ENCODE results near the gene SMC1B.
A peak's percentile ranks its signal among the peaks of the same experiment; 100 is the strongest.
"Not testable (repeated sequence)": the region's sequence is repeated elsewhere in the genome, so short reads cannot be mapped to it uniquely, and the experiment has no call there.

Gene SMC1B, protein sequence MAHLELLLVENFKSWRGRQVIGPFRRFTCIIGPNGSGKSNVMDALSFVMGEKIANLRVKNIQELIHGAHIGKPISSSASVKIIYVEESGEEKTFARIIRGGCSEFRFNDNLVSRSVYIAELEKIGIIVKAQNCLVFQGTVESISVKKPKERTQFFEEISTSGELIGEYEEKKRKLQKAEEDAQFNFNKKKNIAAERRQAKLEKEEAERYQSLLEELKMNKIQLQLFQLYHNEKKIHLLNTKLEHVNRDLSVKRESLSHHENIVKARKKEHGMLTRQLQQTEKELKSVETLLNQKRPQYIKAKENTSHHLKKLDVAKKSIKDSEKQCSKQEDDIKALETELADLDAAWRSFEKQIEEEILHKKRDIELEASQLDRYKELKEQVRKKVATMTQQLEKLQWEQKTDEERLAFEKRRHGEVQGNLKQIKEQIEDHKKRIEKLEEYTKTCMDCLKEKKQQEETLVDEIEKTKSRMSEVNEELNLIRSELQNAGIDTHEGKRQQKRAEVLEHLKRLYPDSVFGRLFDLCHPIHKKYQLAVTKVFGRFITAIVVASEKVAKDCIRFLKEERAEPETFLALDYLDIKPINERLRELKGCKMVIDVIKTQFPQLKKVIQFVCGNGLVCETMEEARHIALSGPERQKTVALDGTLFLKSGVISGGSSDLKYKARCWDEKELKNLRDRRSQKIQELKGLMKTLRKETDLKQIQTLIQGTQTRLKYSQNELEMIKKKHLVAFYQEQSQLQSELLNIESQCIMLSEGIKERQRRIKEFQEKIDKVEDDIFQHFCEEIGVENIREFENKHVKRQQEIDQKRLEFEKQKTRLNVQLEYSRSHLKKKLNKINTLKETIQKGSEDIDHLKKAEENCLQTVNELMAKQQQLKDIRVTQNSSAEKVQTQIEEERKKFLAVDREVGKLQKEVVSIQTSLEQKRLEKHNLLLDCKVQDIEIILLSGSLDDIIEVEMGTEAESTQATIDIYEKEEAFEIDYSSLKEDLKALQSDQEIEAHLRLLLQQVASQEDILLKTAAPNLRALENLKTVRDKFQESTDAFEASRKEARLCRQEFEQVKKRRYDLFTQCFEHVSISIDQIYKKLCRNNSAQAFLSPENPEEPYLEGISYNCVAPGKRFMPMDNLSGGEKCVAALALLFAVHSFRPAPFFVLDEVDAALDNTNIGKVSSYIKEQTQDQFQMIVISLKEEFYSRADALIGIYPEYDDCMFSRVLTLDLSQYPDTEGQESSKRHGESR

DNA sequence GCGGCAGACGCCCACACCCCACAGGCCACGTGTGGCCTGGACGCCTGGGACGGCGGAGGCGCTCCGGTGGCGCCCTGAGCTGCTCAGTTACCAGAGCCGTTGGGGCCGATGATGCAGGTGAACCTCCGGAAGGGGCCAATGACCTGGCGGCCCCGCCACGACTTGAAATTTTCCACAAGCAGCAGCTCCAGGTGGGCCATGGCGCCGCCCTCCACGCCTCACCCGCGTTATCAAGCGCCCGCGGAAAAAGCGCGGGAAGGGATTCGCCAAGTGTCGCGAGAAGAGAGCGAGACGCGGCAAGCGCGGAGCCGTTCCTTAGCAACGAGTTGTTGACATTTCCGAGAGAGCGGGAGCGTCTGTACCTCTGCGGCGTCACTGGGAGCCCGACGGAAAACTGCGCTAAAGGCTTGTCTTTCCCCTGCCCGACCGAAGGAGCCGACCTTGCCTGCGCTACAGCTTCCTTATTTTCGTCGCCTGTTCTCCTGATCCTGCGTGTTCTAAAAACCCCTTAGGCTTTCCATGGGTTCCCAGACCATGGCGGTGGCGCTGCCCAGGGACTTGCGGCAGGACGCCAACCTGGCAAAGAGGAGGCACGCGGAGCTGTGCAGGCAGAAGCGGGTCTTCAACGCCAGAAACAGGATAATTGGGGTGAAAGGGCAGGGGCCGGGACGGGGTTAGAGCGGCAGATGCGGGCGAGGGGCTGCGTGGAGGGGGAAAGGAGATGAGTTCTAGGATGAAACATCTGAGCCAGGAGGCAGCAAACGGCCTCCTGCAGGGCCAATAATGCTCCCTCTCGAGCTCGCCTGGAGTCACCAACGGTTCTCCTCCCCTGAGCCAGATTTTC is at the start of gene SMC1B, which contains the start of gene RIBC2:
Gene SMC1B, minus strand, starts transcription at position 232 of the 844 bp plus-strand sequence. Its CDS starts 32 bp downstream, at position 200.
Gene RIBC2, plus strand, starts transcription at position 326 of the 844 bp plus-strand sequence. Its CDS starts 194 bp downstream, at position 520.
- peak; percentile 51 for DNase-seq

DNA sequence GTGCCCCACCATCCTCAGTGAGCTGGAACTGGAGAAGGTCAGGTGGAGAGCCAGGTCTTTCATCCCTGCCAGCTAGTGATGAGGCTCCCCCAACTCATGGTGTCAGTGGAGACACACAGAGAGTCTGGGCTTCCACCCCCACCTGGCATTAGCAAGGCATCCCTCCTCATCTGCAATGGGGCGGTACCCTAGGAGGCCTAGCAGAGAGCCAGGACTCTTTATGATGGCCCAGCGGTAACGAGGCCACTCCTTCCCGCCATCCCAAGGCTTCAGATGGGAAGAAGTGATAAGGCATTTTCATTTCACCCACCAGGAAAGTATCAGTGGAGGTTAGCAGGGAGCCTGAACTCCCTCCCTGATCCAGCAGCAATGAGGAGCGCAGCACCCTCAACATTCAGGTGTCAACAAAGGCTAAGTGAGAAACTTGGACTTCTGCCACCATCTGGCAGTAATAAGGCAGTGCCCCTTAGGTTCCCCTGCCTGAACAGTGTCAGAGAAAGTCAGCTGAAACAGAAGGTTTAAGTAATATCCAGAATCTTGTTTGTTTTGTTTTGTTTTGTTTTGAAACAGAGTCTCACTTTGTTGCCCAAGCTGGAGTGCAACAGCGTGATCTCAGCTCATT is 48.7 kb upstream of the SMC1B start:
- no peak for DNase-seq

DNA sequence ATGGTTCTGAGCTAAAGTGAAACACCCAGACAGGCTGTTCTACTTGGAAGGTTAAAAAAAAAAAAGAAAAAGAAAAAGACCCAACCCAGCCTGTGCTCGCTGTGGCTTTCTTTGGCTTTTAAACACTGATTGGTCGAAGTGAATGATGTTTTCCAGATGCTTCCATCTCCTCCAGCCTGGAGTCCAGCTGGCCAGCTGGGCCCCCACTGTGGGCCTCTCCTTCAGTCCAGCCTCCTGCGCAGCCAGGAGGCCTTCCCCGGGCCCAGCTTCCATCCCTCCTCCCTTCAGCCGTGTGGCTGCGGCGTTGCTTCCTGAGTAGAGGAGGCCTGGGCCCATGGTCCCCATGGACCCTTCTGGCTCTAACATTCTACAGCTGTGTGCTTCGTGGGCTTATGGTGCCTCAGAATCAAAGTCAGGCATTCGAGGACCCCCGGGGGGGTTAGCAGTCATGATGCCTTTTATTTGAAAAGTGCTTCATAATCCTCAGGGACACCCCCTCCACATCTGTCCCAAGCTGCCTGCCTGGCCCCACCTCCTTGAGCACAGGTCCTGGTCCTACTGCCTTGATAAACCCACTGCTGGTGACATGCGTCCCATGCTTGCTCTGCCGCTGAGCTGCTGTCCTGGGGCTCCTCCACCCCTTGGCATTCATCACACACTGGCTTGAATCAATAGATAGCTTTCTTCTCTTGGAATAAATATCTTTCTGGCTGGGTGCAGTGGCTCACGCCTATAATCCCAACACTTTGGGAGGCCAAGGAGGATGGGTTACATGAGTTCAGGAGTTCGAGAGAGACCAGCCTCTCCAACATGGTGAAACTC is 47.1 kb upstream of the SMC1B start:
- DNase-seq = no peak

DNA sequence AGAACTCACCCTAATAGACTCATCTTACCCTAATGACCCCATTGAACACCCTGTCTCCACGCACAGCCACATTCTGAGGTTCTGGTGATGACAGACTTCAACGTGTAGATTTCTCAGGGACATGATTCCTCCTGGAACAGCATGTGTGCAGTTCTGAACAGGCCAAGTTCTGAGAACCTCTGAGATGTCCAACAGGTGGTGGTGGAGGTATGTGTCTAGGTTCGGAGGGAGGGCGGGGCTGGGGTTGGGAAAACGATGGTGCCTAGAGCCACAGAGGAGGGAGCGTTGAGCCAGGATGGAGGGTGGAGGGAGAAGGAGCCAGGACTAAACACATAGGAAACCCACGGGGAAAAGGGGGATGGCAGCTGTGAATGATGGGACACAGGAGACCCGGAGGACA is 45.8 kb upstream of the SMC1B start:
- DNase-seq = no peak

DNA sequence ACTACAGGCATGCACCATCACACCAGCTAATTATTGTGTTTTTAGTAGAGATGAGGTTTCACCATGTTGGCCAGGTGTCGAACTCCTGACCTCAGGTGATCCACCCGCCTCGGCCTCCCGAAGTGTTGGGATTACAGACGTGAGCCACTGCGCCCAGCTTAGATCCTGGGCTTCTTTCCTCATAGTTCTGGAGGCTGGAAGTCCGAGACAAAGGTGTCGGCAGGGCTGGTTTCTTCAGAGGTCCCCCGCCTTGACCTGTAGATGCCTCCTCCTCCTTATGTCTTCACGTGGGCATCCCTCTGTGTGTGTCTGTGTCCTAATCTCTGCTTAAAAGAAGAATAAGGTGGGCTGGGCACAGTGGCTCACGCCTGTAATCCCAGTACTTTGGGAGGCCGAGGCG is 45.1 kb upstream of the SMC1B start:
- no peak for DNase-seq

DNA sequence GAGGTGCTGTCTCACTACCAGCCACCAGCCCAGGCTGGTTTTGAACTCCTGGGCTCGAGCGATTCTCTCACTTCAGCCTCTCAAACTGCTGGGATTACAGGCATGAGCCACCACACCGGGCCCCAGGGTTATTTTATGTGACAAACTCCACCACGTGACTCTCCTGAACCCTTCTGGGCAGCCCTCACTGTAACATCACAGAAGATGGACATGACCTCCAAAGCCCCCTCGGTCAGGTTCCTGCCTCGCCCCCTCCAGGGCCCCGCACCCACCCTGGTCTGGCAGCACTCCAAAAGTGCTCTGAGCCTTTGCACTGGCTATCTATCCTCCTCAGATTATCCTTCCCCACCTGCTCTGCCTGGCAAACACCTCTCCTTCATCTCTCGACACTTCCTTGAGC is 43.4 kb upstream of the SMC1B start:
- no peak for DNase-seq

DNA sequence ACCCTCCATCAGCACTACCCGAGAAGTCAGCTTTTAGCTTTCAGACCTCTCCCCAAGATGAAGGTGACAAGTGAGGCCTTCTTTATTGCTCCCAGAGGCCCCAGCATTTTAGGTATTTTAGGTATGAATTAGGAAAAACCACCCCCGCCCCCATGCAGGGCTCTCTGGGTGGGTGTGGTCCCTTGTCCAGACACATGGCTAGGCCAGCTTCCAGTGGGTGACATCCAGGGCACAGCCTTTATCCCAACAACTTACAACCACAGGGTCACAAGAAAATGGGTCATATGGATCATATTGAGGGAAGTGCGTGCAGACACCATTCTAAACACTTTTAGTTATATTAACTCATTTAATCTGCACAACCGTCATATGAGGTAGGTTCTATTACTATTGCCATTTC is 42.2 kb upstream of the SMC1B start:
- DNase-seq = no peak

DNA sequence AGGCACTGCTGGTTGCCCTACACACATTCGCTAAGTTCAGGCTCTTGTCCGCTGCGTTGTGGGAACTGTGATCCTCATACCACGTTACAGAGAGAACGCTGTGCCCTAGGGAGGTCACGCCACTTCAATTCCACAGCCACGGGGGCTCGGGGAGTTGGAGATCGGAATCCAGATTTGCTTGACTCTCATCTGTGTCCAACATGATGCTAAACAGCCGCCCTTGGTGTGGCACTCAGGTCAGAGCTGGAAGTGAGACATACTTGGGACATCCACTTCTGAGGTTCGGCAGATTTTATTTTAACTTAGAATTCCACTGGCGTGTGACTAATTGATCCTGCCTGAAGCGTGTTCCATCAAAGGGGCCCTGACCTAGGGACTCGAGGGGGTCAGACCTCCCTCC is 41.8 kb upstream of the SMC1B start:
- DNase-seq = no peak

DNA sequence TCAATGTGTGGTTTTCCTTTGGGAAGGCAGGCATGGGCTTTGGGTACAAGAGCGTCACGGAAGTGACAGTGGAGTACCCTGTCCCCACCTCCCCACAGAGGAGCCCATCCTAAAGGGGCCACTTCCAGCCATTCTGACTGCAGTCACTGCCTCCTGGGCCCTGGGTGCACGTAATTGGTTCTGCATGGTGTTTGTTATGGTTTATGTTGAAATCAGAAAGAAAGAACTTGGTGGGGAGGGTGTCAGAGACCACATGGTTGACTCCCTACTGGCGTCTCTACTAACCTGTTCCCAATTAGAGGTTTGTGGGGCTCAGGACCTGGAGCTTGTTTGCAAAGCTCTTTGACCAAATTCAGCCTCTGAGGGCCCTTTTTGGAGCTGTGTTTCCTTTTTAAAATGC is 40.9 kb upstream of the SMC1B start:
- no peak for DNase-seq

DNA sequence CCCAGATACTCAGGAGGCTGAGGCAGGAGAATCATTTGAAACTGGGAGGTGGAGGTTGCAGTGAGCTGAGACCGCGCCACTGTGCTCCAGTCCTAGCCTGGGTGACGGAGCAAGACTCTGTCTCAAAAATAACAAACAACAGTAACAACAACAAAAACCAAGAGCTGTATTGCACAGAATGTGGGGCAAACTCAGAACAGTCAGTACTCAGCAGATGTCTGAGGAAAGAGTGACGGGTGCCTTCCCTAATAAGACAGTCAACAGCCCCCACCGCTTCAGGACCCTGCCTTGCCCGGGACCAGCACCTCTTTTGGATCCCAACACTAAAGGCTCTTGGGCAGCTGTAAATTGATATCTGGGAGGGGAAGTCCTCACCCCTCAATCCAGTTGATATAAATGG is 40.4 kb upstream of the SMC1B start:
- DNase-seq = no peak

DNA sequence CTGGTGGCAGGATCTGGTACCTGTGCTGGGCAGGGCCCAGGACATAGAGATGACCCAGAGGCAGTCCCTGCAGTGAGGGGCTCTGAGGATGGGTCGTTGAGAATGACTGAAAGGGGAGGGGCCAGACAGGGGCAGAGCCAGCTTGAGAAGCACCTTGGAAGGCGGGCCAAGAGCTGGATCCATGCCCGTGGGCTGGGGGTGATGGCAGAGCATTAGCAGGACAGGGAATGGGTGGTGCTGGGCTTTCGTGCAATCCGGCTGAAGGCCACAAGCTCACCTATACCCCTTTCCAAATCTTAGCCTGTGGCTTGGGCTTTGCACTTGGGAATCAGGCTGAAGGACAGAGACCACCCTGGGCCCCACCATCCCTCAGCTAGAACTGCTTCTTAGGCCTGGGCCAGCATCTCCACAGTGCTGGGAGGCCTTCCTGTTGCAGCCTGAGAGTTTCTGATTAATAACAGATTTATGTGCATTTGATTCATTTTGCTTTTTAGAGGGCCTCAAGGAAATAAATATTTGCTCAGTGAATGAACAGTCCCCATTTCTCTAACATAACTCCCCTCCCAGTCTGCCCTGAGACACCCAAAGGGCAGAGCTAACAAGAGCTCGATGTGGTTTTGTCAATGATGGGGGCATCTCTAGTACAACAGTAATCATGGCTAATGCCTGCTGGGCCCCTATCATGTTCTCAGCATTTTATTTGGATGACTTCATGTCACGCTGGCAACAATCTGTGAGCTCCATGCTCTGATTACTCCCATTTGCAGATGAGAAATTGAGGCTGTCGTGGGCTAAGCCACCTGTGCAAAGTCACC is 39.4 kb upstream of the SMC1B start:
- DNase-seq = no peak

DNA sequence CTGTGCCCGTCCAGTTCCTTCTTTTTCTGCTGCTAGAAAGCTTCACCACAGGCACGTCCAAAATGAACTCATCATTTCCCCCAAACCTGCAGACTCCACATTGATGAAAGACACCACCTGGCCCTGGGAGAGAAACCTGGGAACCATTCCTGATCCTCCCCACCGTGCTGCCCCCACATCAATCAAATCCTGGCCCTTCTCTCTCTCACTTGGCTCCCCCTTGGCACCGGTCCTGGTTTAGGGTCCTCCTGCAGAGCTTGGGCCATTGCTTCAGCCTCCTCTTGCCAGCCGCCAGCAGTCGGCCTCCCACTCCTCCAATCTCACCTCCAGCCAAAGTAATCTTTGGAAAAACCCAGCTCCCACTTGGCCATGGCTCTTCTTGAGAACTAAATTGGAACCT is 38.6 kb upstream of the SMC1B start:
- DNase-seq = no peak

DNA sequence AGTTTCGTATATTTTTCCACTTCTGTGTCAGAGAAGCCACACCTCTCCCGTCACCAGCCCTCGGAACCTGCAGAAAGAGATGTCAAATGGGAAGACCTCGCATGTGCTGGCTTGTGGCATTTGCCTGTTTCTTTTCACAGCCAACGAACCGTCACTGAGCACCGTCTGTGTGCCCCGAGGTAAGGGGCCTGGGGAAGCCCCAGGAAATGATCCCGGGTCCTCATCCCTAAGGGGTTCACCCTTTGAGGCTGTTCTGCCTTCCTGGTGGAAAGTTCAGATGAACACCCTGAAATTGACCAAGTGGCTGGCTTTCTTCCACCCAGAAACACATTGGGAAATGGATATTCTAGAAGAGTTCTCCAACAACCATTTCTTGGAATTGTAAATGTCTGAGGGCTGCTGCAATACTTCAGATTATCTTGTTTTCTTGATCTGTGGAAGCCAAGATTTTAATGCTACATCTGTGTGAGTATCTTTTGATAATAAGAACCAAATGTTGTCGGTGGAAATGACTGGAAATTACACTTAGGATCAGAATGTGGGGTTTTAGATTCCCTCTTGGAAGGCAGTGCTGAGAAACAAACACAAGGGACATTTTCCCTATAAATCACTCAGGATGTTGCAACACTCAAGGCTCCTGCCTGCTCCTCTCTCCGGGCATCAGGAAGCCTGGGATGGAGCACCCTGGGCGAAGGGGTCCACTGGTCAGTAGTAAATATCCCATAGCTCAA is 37.7 kb upstream of the SMC1B start:
- no peak for DNase-seq

DNA sequence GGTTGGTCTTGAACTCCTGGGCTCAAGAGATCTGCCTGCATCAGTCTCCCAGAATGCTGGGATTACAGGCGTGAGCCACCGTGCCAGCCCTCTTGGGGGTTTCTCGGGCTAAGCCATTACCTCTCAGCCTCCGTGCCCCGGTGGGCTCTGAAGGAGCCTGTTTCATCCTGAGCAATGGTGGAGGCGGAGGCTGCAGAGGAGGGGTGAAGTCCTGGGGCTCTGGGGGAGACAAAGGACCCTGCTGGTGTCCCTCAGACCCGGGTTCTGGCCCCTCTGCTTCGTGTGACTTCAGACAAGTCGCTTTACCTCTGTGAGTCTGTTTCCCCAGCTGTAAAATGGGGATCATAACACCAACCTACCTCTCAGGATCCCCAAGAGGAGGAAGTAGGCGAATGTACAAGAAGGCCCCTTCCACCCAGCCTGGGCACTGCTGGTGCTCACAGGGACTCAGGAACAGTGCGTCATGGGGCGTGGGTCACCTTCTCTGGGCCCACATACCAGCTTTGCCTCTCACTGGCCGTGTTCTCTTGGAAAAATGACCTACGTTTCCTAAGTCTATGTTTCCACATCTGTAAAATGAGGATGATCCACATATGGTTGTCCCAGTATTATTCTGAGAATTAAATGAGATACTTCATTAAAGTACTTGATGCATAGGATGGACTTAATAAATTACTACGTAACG is 36.8 kb upstream of the SMC1B start:
- DNase-seq = no peak

DNA sequence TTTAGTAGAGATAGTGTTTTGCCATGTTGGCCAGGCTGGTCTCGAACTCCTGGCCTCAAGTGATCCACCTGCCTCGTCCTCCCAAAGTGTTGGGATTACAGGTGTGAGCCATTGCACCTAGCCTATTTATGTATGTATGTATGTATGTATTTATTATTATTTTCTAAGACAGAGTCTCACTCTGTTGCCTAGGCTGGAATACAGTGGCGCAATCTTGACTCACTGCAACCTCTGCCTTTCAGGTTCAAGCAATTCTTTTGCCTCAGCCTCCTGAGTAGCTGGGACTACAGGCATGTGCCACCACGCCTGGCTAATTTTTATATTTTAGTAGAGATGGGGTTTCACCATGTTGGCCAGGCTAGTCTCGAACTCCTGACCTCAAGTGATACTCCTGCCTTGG is 36.0 kb upstream of the SMC1B start:
- not testable (repeated sequence) for DNase-seq

DNA sequence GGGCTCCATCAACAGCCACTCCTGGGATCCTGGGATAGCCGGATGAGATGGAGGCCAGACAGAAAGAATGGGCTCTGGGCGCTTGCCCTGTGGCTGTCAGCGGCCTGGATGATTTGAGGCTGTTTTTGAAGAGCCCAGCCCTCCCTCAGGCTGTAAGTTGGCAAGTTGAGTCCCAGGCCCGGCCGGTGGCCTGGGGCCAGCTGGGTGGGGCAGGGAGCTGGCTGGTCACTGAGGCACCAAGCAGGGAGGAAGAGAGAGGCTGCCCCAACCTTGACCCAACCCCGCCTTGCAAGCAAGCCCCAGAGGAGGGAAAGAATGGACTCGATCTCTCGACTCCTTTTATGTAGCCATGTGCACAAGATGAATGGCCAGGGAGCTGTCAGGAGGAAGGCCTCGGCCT is 35.0 kb upstream of the SMC1B start:
- DNase-seq = no peak

DNA sequence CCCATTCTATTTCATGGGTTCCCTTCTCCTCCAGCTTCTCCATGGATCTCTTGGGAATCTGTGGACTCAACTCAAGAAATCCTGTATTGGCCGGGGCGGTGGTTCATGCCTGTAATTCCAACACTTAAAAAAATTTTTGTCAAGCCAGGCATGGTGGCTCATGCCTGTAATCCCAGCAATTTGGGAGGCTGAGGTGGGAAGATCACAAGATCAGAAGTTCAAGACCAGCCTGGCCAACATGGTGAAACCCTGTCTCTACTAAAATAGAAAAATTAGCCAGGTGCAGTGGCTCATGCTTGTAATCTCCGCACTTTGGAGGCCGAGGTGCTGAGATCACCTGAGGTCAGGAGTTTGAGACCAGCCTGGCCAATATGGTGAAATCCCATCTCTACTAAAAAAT is 34.2 kb upstream of the SMC1B start:
- DNase-seq = not testable (repeated sequence)

DNA sequence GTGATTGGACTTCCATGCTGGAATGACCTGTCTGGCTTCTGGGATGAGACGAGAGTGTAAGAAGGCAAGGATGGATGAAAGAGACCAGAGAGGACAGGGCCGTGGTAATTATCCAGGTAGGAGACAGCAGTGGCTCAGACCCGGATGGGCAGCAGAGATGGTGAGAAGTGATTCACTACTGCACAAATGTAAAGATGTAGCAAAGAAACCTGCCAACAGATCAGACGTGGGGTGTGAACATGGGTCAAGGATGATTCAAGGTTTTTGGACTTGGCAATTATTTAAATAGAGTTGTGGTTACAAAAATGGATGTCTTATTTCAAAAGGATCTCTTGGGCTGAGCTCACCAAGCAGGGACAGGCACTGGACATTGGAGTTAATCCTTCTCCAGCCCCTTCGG is 32.8 kb upstream of the SMC1B start:
- DNase-seq = no peak
